ENCODE measurements around the gene BRCA1.
"Not testable (repeated sequence)": the region's sequence is repeated elsewhere in the genome, so short reads cannot be mapped to it uniquely, and the experiment has no call there.

BRCA1 gene

DNA sequence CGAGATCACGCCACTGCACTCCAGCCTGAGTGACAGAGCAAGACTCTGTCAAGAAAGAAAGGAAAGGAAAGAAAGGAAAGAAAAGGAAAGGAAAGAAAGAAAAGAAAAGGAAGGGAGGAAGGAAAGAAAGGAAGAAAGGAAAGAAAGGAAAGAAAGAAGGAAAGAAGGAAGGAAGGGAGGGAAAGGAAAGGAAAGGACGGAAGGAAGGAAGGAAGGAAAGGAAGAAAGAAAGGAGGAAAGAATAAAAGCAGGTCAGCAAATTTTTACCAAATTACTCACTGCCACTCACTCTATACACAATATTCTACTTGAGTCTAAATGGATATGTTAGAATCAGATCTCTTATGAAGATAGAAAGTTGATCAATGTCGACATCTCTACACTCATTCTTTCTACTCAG, 50.3 kb downstream of the BRCA1 start:
- Histone ChIP-seq H3K4me1 (ENCODE audit: insufficient read depth, low read length) (peaks cover 2% of the 10 kb centered on the region), H2AFZ (ENCODE audit: low read depth, low read length) (no peak overlapping the region), H3K27me3 (ENCODE audit: insufficient read depth, low read length) (no peaks in the 10 kb centered on the region), H3K36me3 (ENCODE audit: insufficient read depth, low read length) (peaks cover 30% of the 10 kb centered on the region), H3K4me3 (ENCODE audit: low read length) (no peak overlapping the region), H3K9me3 (ENCODE audit: low read length) (no peaks in the 10 kb centered on the region)

- no peak overlapping the region for H2AFZ ChIP-seq (ENCODE audit: low read depth, low read length)
- H3K9me3 ChIP-seq (ENCODE audit: low read length) = no peaks in the 10 kb centered on the region
- peaks cover 32% of the 10 kb centered on the region for H3K36me3 ChIP-seq (ENCODE audit: insufficient read depth, low read length)
- H3K4me3 ChIP-seq (ENCODE audit: low read length) = no peak overlapping the region
- H3K27me3 ChIP-seq (ENCODE audit: insufficient read depth, low read length) = no peaks in the 10 kb centered on the region
- H3K4me1 ChIP-seq (ENCODE audit: insufficient read depth, low read length) = peaks cover 14% of the 10 kb centered on the region
These were observed 54.3 kb downstream of the BRCA1 start for GRCh38 chr17:43070872-43071271.

- Histone ChIP-seq H3K27me3 (ENCODE audit: insufficient read depth, low read length) (no peaks in the 10 kb centered on the region), H3K4me1 (ENCODE audit: insufficient read depth, low read length) (peaks cover 14% of the 10 kb centered on the region), H3K4me3 (ENCODE audit: low read length) (no peak overlapping the region), H3K9me3 (ENCODE audit: low read length) (no peaks in the 10 kb centered on the region), H3K36me3 (ENCODE audit: insufficient read depth, low read length) (peaks cover 34% of the 10 kb centered on the region), H2AFZ (ENCODE audit: low read depth, low read length) (no peak overlapping the region)
These were observed 54.9 kb downstream of the BRCA1 start for GRCh38 chr17:43070257-43070656.

DNA sequence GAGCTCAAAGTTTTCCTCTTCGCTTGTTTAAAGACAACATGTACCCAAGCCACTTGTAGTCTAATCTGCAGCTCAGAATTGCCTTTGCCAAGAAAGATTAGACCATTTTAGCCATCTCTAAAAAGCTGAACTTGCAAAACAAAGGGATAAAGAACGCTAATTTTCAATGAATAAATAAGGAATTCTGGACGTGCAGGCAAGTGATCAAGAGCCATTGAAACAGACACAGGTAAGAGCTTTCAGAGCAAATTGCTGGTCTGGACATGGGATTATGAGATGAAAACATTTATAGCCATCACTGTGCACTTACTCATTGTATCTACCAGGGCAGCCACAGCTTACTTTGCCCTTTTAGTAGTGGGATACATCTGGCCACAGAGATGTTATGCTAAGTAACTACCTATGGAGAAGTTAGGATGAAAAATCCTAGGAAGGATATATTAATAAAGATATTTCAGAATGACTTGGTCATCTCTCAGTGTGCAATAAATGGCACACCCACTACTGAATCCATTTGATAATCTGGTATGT, 55.7 kb downstream of the BRCA1 start:
- H2AFZ ChIP-seq (ENCODE audit: low read depth, low read length) = no peak overlapping the region
- H3K27me3 ChIP-seq (ENCODE audit: insufficient read depth, low read length) = no peaks in the 10 kb centered on the region
- H3K4me1 ChIP-seq (ENCODE audit: insufficient read depth, low read length) = peaks cover 14% of the 10 kb centered on the region
- H3K9me3 ChIP-seq (ENCODE audit: low read length) = no peaks in the 10 kb centered on the region
- H3K4me3 ChIP-seq (ENCODE audit: low read length) = no peak overlapping the region
- peaks cover 35% of the 10 kb centered on the region for H3K36me3 ChIP-seq (ENCODE audit: insufficient read depth, low read length)

DNA sequence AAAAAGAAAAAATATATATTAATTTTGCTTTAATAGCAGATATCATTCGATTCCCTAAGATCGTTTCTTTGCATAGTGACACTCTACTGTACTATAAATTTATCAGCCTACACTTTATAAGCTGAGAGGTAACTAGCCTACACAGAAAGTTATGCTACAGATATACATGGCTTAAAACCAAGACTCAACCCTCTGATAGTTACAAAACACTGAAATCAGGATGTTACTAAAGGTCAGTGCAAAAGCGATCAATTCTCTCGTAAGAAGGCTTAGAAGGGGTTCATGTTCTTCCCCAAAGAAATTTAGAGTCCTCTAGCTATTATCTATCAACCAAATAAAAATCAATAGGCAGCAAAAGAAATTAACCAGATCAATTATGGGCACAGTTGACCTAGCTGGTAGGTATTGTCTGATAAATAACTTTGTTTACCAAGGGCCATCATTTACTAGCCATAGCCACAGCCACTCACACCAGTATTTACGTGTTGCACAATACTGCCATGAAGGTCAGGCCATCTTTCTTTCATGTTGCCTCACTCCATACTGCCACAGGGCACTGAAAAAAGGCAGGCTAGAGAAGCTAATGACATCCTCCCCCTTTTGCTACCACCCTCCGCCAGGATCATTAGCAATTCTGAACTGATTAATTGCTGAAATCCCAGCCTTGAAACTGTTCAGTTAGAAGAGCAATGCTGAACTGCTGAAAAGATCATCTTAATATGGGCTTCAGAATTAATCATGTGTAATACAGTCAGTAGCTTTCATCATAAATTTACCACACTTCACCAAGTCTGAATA, 56.4 kb downstream of the BRCA1 start:
- Histone ChIP-seq H3K36me3 (ENCODE audit: insufficient read depth, low read length) (peaks cover 29% of the 10 kb centered on the region), H2AFZ (ENCODE audit: low read depth, low read length) (no peak overlapping the region), H3K27me3 (ENCODE audit: insufficient read depth, low read length) (no peaks in the 10 kb centered on the region), H3K4me3 (ENCODE audit: low read length) (no peak overlapping the region), H3K9me3 (ENCODE audit: low read length) (no peaks in the 10 kb centered on the region), H3K4me1 (ENCODE audit: insufficient read depth, low read length) (peaks cover 15% of the 10 kb centered on the region)

- H3K9me3 ChIP-seq (ENCODE audit: low read length) = no peaks in the 10 kb centered on the region
These were observed 62.1 kb downstream of the BRCA1 start for GRCh38 chr17:43062984-43063638.

DNA sequence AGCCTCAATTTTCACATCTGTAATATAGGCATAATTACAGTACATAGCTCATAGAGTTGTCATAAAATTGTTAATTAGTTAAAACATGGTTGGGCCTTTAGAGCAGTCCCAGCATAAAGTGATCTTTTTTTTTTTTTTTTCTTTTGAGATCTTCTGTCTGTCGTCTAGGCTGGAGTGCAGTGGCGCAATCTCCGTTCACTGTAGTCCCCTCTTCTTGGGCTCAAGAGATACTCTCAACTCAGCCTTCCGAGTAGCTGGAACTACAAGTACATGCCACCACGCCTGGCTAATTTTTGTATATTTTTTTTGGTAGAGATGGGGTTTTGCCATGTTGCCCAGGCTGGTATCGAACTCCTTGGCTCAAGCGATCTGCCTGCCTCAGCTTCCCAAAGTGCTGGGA, 69.1 kb downstream of the BRCA1 start:
- no peaks in the 10 kb centered on the region for H3K27me3 ChIP-seq (ENCODE audit: insufficient read depth, low read length)
- H3K9me3 ChIP-seq (ENCODE audit: low read length) = no peaks in the 10 kb centered on the region
- H3K4me1 ChIP-seq (ENCODE audit: insufficient read depth, low read length) = no peaks in the 10 kb centered on the region
- H3K4me3 ChIP-seq (ENCODE audit: low read length) = no peak overlapping the region
- H3K36me3 ChIP-seq (ENCODE audit: insufficient read depth, low read length) = peaks cover 54% of the 10 kb centered on the region
- no peak overlapping the region for H2AFZ ChIP-seq (ENCODE audit: low read depth, low read length)

More at GRCh38 chr17:43062984-43063638, 62.1 kb downstream of the BRCA1 start:
- Histone ChIP-seq H3K4me3 (ENCODE audit: low read length) (no peak overlapping the region), H2AFZ (ENCODE audit: low read depth, low read length) (no peak overlapping the region), H3K27me3 (ENCODE audit: insufficient read depth, low read length) (no peaks in the 10 kb centered on the region), H3K36me3 (ENCODE audit: insufficient read depth, low read length) (peaks cover 32% of the 10 kb centered on the region), H3K4me1 (ENCODE audit: insufficient read depth, low read length) (peaks cover 7% of the 10 kb centered on the region)

DNA sequence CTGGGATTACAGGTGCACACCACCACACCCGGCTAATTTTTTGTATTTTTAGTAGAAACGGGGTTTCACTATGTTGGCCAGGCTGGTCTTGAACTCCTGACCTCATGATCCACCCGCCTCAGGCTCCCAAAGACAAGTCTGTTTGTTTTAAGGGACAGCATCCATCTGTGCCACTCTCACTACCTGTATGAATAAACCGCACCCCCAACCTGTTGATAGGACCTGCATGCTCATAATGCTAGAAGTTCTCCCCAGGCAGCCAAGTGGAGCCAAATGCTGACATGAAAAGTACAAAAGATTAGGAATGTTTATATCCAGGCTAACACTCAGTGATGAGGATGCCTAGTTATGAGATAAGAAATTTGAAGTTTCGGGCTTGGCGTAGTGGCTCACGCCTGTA, 72.2 kb downstream of the BRCA1 start:
- not testable (repeated sequence) for H3K27me3 ChIP-seq (ENCODE audit: insufficient read depth, low read length); H3K4me3 ChIP-seq (ENCODE audit: low read length); H2AFZ ChIP-seq (ENCODE audit: low read depth, low read length); H3K4me1 ChIP-seq (ENCODE audit: insufficient read depth, low read length); H3K9me3 ChIP-seq (ENCODE audit: low read length)
- H3K36me3 ChIP-seq (ENCODE audit: insufficient read depth, low read length) = peaks cover 61% of the 10 kb centered on the region

DNA sequence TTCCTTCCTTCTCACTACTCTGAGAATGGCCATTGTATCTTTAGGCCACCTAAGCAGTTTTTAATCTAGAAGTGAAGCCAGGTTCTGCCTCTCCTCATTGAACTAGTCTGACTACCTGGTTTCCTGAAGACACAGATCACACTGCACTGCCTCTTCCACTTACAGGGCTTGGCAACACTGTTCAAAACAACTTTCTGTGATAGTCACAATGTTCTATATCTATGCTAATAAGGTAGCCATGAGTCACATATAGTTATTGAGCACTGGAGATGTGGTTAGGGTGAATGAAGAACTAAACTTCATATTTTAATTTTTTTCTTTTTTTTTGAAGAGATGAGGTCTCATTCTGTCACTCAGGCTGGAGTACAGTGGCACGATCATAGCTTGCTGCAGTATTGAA, 73.2 kb downstream of the BRCA1 start:
- Histone ChIP-seq H3K27me3 (ENCODE audit: insufficient read depth, low read length) (no peaks in the 10 kb centered on the region), H3K9me3 (ENCODE audit: low read length) (no peaks in the 10 kb centered on the region), H2AFZ (ENCODE audit: low read depth, low read length) (no peak overlapping the region), H3K4me1 (ENCODE audit: insufficient read depth, low read length) (no peaks in the 10 kb centered on the region), H3K36me3 (ENCODE audit: insufficient read depth, low read length) (peaks cover 61% of the 10 kb centered on the region), H3K4me3 (ENCODE audit: low read length) (no peak overlapping the region)

- Histone ChIP-seq H3K36me3 (ENCODE audit: insufficient read depth, low read length) (peaks cover 22% of the 10 kb centered on the region), H3K27me3 (ENCODE audit: insufficient read depth, low read length) (no peaks in the 10 kb centered on the region), H3K4me1 (ENCODE audit: insufficient read depth, low read length) (peaks cover 32% of the 10 kb centered on the region), H3K4me3 (ENCODE audit: low read length) (no peak overlapping the region), H2AFZ (ENCODE audit: low read depth, low read length) (no peak overlapping the region), H3K9me3 (ENCODE audit: low read length) (no peaks in the 10 kb centered on the region)
These were observed 81.1 kb downstream of the BRCA1 start for GRCh38 chr17:43044024-43044423.

- Histone ChIP-seq H3K9me3 (ENCODE audit: low read length) (no peaks in the 10 kb centered on the region), H2AFZ (ENCODE audit: low read depth, low read length) (no peak overlapping the region), H3K4me1 (ENCODE audit: insufficient read depth, low read length) (peaks cover 32% of the 10 kb centered on the region), H3K27me3 (ENCODE audit: insufficient read depth, low read length) (no peaks in the 10 kb centered on the region), H3K4me3 (ENCODE audit: low read length) (no peak overlapping the region), H3K36me3 (ENCODE audit: insufficient read depth, low read length) (peaks cover 19% of the 10 kb centered on the region)
These were observed 81.9 kb downstream of the BRCA1 start for GRCh38 chr17:43043307-43043706.

- Histone ChIP-seq H2AFZ (ENCODE audit: low read depth, low read length) (no peak overlapping the region), H3K9me3 (ENCODE audit: low read length) (no peaks in the 10 kb centered on the region), H3K36me3 (ENCODE audit: insufficient read depth, low read length) (peaks cover 18% of the 10 kb centered on the region), H3K4me3 (ENCODE audit: low read length) (no peak overlapping the region), H3K4me1 (ENCODE audit: insufficient read depth, low read length) (peaks cover 42% of the 10 kb centered on the region), H3K27me3 (ENCODE audit: insufficient read depth, low read length) (no peaks in the 10 kb centered on the region)
These were observed 83.0 kb downstream of the BRCA1 start for GRCh38 chr17:43042025-43042628.

DNA sequence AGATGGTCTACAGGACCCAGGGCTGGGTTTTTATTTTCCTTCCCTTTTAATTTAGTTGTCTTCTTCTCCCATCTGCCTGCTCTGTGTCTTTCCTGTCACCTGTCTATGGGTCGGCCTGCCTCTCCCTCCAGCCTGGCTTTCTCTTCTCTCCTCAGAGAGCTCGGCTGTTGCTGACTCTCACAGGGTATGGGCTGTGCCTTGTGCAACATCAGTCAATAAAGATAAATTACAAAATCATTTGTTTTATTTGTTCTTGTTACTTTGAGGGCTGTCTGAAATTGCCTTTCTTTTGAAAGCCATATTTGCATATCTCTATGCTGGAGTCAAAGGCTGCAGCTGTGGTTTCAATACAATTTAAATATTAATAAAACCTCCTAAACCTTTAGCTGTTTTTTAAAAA, 84.5 kb downstream of the BRCA1 start:
- H2AFZ ChIP-seq (ENCODE audit: low read depth, low read length) = no peak overlapping the region
- no peaks in the 10 kb centered on the region for H3K9me3 ChIP-seq (ENCODE audit: low read length)
- H3K4me3 ChIP-seq (ENCODE audit: low read length) = no peak overlapping the region
- no peaks in the 10 kb centered on the region for H3K27me3 ChIP-seq (ENCODE audit: insufficient read depth, low read length)
- H3K4me1 ChIP-seq (ENCODE audit: insufficient read depth, low read length) = peaks cover 52% of the 10 kb centered on the region
- peaks cover 15% of the 10 kb centered on the region for H3K36me3 ChIP-seq (ENCODE audit: insufficient read depth, low read length)
